ENCODE results near the gene DOCK4. TPM values are rescaled to one million over a fixed set of nuclear protein-coding genes. Genes with fewer than 3 reads are reported as not detected.
"Not testable (repeated sequence)": the region's sequence is repeated elsewhere in the genome, so short reads cannot be mapped to it uniquely, and the experiment has no call there.

The DOCK4 gene
- polyA plus RNA-seq, 4 donors = 16.9 to 29.9 (median 21.1) TPM

GRCh38 chr7:111929264-111929663 lies 276.9 kb downstream of the DOCK4 start:
- no peak for DNase-seq (ENCODE audit: low read depth in 4 of 4, low spot score in 2 of 4)

- DNase-seq (ENCODE audit: low read depth in 4 of 4, low spot score in 2 of 4) = no peak
Measured at GRCh38 chr7:111927353-111928019, 278.7 kb downstream of the DOCK4 start.

DNA sequence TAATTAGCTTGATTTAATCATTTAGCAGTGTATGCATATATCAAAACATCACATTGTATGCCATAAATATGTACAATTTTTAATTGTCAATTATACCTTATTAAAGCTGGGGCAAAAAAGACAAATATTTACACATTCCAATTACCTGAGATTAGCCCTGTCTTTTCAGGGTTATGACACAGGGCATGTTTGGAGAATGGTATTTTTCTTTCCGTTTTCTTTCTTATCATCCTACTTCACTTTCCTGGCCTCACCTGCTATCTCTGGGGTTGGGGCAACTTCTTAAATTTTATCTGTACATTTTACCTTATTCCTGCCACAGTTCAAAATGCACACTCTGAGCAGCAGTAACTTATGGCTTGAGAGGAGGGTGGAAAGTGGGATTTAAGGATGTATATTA lies 285.9 kb downstream of the DOCK4 start:
- DNase-seq (ENCODE audit: low read depth in 4 of 4, low spot score in 2 of 4) = no peak

DNA sequence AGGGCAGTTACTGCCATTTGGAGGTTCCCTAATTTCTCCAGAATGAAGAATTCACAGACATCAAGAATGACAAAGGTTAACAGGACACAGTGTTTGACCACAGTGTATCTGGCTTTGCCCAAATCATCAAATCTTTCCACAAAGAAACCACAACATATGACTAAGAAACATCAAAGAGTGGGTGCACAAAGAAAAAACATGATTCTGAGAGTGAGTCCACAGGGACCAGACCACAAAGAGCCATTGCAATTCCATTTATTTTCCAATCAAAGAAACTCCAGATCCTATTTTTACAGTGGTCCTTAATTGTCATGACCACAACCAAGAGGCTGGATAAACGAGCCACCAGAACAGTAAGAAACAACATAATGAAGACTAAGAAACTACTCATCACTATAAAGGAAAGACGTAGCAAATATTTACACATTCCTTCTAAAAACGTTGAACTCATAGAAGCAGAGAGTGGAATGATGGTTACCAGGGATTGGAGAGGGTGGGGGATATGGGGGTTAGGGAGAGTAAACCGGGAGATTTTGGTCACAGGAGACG lies 286.5 kb downstream of the DOCK4 start:
- no peak for DNase-seq (ENCODE audit: low read depth in 4 of 4, low spot score in 2 of 4)

DNA sequence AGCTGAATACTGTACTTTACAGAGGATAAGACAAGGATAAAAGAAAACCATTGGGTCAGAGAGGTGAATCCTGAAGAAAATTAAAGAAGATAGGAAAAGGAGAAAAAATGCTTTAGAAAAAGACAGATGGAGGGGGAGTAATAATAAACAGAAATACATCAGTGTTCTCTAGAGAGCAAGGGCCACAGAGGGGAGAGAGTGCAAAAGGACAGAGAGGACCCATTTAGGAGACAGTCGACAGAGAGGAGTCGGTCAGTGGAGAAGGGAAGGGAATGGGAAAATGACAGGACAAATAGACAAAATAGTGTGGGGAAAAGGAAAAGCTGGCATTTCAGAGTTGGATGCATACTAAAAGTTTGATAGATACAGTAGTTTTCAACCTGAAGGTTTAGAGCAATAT lies 287.0 kb downstream of the DOCK4 start:
- no peak for DNase-seq (ENCODE audit: low read depth in 4 of 4, low spot score in 2 of 4)

- no peak for DNase-seq (ENCODE audit: low read depth in 4 of 4, low spot score in 2 of 4)
Measured at GRCh38 chr7:111918461-111918860, 287.7 kb downstream of the DOCK4 start.

DNA sequence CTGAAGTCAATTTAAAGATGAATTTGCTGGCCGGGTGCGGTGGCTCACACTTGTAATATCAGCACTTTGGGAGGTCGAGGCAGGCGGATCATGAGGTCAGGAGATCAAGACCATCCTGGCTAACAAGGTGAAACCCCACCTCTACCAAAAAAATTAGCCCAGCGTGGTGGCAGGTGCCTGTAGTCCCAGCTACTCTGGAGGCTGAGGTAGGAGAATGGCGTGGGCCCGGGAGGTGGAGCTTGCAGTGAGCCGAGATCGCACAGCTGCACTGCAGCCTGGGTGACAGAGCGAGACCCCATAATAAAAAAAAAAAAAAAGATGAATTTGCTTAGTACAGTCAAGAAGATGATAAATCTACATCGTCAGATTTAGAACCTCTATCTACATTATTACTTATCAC lies 288.8 kb downstream of the DOCK4 start:
- not testable (repeated sequence) for DNase-seq (ENCODE audit: low read depth in 4 of 4, low spot score in 2 of 4)

- DNase-seq (ENCODE audit: low read depth in 4 of 4, low spot score in 2 of 4) = no peak
Measured at GRCh38 chr7:111914291-111914690, 291.9 kb downstream of the DOCK4 start.

DNA sequence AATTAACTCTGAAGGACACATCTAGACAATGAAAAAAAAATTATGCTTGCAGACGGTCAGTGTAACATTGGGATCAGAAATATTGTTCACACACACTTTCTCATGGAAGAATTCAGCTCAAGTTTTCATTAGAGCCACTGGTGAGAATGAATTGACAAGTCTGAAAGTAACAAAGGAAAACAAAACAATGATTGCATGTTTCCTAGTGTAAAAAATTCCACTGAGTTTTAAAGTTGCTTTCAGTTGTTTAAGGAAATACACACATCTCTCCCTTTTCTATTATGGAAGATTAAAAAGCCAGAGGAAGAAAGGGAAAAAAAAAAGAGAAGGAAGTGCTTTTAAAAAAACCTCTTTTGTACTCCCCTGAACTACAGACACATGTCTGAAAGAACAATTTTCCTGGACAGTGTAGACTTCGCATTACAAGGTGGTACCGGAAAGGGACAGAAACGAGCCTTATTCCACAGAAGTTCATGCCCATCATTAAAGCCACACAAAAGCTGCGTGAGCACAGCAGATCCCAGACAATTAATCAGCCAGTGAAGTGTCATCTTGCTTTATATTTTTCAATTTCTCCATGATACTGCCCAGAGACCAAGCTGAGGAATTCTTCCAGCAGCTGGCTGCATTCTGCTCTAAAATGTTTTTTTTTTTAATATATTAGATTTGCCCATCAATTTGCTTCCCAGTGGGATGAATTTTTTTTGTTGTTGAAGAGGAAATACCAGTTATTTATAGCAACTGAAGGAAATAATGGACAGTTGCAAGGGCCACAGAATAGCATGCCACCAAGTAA lies 294.8 kb downstream of the DOCK4 start:
- DNase-seq (ENCODE audit: low read depth in 4 of 4, low spot score in 2 of 4) = no peak

GRCh38 chr7:111910656-111911055 lies 295.5 kb downstream of the DOCK4 start:
- DNase-seq (ENCODE audit: low read depth in 4 of 4, low spot score in 2 of 4) = no peak

GRCh38 chr7:111908673-111909072 lies 297.5 kb downstream of the DOCK4 start:
- DNase-seq (ENCODE audit: low read depth in 4 of 4, low spot score in 2 of 4) = not testable (repeated sequence)

DNA sequence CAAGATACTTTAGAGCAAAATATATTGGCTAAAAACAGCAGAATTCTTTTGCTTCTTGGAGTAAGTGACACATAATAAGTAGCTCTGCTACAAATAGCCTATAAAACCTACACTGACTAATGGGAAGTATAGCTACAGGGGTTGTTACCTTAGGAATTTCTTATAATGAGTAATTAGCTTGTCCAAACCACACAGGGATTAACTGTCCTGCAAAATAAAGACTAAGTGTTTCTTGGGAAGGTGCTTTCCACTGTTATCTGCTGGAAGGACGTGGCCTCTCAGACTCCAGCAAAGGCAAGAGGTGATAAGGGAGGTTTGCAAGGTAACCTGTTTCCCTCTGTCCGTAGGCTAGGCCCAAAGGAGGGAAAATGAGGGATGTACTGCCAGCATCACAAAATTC lies 302.4 kb downstream of the DOCK4 start:
- no peak for DNase-seq (ENCODE audit: low read depth in 4 of 4, low spot score in 2 of 4)

- DNase-seq (ENCODE audit: low read depth in 4 of 4, low spot score in 2 of 4) = no peak
Measured at GRCh38 chr7:111903016-111903415, 303.2 kb downstream of the DOCK4 start.

GRCh38 chr7:111900283-111900682 lies 305.9 kb downstream of the DOCK4 start:
- DNase-seq (ENCODE audit: low read depth in 4 of 4, low spot score in 2 of 4) = no peak

- DNase-seq (ENCODE audit: low read depth in 4 of 4, low spot score in 2 of 4) = no peak
Measured at GRCh38 chr7:111895049-111895448, 311.1 kb downstream of the DOCK4 start.

DNA sequence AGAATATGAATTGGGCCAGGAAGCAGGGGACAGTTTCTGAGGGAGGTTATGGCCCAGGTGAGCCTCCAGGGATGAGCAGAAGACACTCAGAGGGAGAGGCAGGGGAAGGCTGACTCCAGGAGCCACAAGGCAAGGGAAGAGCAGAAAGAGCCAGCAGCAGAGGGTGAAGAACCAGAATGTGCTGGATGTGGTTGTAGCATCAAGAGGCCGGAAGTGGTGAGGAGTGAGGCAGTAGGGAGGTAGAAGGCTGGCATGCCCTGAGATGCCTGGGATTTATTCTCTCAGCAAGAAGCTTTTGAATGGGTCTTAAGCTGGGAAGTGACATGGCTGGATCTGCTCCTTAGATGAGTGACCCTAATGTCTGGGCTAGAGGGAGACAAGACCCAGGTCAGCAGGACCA lies 311.7 kb downstream of the DOCK4 start:
- no peak for DNase-seq (ENCODE audit: low read depth in 4 of 4, low spot score in 2 of 4)

DNA sequence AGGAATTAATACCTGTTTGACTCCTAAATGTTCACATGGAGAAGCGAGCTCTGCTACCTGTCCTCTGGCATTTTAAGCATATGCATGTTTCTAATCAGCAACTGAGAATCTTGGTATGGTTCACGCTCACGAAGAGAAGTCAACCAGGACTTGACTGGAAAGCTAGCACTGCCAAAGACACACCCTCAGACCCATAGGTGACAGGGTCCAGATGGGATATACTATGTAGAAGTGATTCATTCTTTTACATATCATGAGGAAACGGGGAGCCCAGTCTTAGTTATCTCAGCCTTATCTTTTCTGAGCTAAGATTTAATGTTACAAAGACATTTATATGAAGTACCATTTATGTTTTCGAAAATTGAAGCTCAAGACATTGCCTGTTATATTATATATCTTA lies 313.0 kb downstream of the DOCK4 start:
- no peak for DNase-seq (ENCODE audit: low read depth in 4 of 4, low spot score in 2 of 4)

- DNase-seq (ENCODE audit: low read depth in 4 of 4, low spot score in 2 of 4) = no peak
Measured at GRCh38 chr7:111892588-111892987, 313.6 kb downstream of the DOCK4 start.

DNA sequence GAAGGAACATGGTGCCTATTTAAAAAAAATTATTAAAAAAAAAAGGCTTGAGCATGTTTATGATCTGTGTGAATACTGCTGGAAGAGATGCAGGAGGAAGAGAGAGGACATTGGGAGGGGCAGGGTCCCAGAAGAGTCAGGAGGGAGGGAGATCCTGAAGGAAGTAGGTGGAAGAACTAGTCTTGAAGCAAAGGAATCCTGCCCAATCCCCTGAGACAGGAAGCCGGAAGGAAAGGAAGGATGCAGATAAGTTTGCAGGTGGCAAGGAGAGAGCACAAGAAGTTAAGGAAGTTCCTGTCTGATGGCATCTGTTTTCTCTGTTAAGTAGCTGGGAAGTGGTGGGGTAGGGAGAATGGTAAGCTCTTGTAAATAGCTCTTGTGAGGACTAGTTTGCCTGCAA lies 318.5 kb downstream of the DOCK4 start:
- DNase-seq (ENCODE audit: low read depth in 4 of 4, low spot score in 2 of 4) = no peak

DNA sequence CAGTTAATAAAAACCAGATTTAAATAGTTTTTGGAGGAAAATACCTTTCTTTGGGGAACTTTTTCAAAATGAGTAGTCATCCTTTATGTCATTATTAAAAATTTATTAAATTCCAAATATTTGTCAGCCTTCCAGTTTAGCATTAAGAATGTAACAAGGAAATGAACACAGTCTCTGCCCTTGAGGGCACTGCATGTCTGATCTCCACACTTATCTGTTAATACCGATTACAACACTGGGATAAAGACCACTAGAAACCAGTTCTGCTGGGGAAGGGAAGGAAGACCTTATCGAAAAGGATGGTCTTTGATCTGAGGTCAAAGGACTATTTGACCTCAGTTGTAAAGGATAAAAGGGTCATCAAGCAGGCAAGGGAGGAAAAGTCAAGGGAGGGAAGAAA lies 320.0 kb downstream of the DOCK4 start:
- no peak for DNase-seq (ENCODE audit: low read depth in 4 of 4, low spot score in 2 of 4)

GRCh38 chr7:111883241-111883640 lies 323.0 kb downstream of the DOCK4 start:
- DNase-seq (ENCODE audit: low read depth in 4 of 4, low spot score in 2 of 4) = no peak

GRCh38 chr7:111878785-111879184 lies 327.4 kb downstream of the DOCK4 start:
- no peak for DNase-seq (ENCODE audit: low read depth in 4 of 4, low spot score in 2 of 4)
